Stimulated activated CD8-positive, alpha-beta memory T cell treated with anti-CD3 and anti-CD28 coated beads, Interleukin-7, amount 100 ng/mL, for 48 hours (primary cell): ENCODE data around the gene CRABP1.

Experiments
- DNase-seq, 2 donors: peaks; one replicate each; pipeline ENCODE4 v3.0.0-alpha.2; 2020; ENCODE audit warnings: low read depth in 1 of 2; ENCODE audit errors: extremely low read depth in 1 of 2

CRABP1 gene

GRCh38 chr15:78340231-78341056 lies at the start of gene CRABP1:
Gene CRABP1, plus strand, starts transcription at chr15:78340353. Its CDS starts 76 bp downstream, at chr15:78340429.
- DNase-seq, result no peak

- no peak for DNase-seq
Observed at GRCh38 chr15:78291052-78291451, 49.1 kb upstream of the CRABP1 start.

GRCh38 chr15:78291698-78292097 lies 48.5 kb upstream of the CRABP1 start:
- DNase-seq, result no peak

GRCh38 chr15:78292219-78292618 lies 47.9 kb upstream of the CRABP1 start:
- no peak for DNase-seq

- DNase-seq, result peak; percentile 84 to 88
Observed at GRCh38 chr15:78299101-78299930, 40.8 kb upstream of the CRABP1 start, which contains the start of gene SKIC8. Gene SKIC8, minus strand, starts transcription at chr15:78299609. Its CDS starts 3,923 bp downstream, at chr15:78295686.

- no peak for DNase-seq
Observed at GRCh38 chr15:78301326-78301725, 38.8 kb upstream of the CRABP1 start.

GRCh38 chr15:78301828-78302227 lies 38.3 kb upstream of the CRABP1 start:
- no peak for DNase-seq

- no peak for DNase-seq
Observed at GRCh38 chr15:78302579-78303312, 37.4 kb upstream of the CRABP1 start.

GRCh38 chr15:78304216-78305066 lies 35.7 kb upstream of the CRABP1 start:
- DNase-seq, result no peak

- DNase-seq, result no peak
Observed at GRCh38 chr15:78306176-78306774, 33.9 kb upstream of the CRABP1 start.

- no peak for DNase-seq
Observed at GRCh38 chr15:78307976-78308375, 32.2 kb upstream of the CRABP1 start.

GRCh38 chr15:78308422-78309032 lies 31.6 kb upstream of the CRABP1 start:
- peak; percentile 33 to 52 for DNase-seq

- no peak for DNase-seq
Observed at GRCh38 chr15:78311292-78311691, 28.9 kb upstream of the CRABP1 start.

GRCh38 chr15:78312536-78312935 lies 27.6 kb upstream of the CRABP1 start:
- DNase-seq, result no peak

- no peak for DNase-seq
Observed at GRCh38 chr15:78312957-78313356, 27.2 kb upstream of the CRABP1 start.

- DNase-seq, result no peak
Observed at GRCh38 chr15:78313383-78313782, 26.8 kb upstream of the CRABP1 start.

GRCh38 chr15:78314181-78314581 lies 26.0 kb upstream of the CRABP1 start:
- no peak for DNase-seq

GRCh38 chr15:78315686-78316282 lies 24.4 kb upstream of the CRABP1 start:
- DNase-seq, result no peak
